ENCODE data around the gene ZNF888.

ZNF888 gene

GRCh38 chr19:52961981-52962380, 38.8 kb upstream of the ZNF888 start:
- Histone ChIP-seq H3K27ac (ENCODE audit: poor library complexity, severe bottlenecking) (peak overlapping the region; percentile 51), H3K27me3 (ENCODE audit: insufficient read depth, poor library complexity, severe bottlenecking) (no peaks in the 10 kb centered on the region), H3K36me3 (ENCODE audit: low read depth) (peaks cover 5% of the 10 kb centered on the region; the same call in 1 of the 2 replicates), H3K4me1 (ENCODE audit: insufficient read depth, poor library complexity, severe bottlenecking) (peaks cover 8% of the 10 kb centered on the region), H3K4me3 (ENCODE audit: severe bottlenecking) (peak overlapping the region; percentile 84), H3K9me3 (ENCODE audit: severe bottlenecking) (peaks cover 4% of the 10 kb centered on the region)
- DNase-seq (ENCODE audit: low spot score) (no peak), ATAC-seq (ENCODE audit: low read depth) (peak; percentile 22; the same call in 2 of the 3 replicates)
- no peak for TF ChIP-seq CTCF (IDR thresholded peaks at IDR 0.05; ENCODE audit: poor library complexity, severe bottlenecking)

GRCh38 chr19:52959613-52960295, 36.5 kb upstream of the ZNF888 start:
- TF ChIP-seq CTCF (IDR thresholded peaks at IDR 0.05; ENCODE audit: poor library complexity, severe bottlenecking): no peak
- H3K36me3 ChIP-seq (ENCODE audit: low read depth): peaks cover 25% of the 10 kb centered on the region
- no peaks in the 10 kb centered on the region for H3K27me3 ChIP-seq (ENCODE audit: insufficient read depth, poor library complexity, severe bottlenecking)
- DNase-seq (ENCODE audit: low spot score) (no peak), ATAC-seq (ENCODE audit: low read depth) (no peak)
- peaks cover 8% of the 10 kb centered on the region for H3K4me1 ChIP-seq (ENCODE audit: insufficient read depth, poor library complexity, severe bottlenecking)
- peaks cover 6% of the 10 kb centered on the region for H3K9me3 ChIP-seq (ENCODE audit: severe bottlenecking)
- H3K27ac ChIP-seq (ENCODE audit: poor library complexity, severe bottlenecking): no peak overlapping the region
- no peak overlapping the region for H3K4me3 ChIP-seq (ENCODE audit: severe bottlenecking)

GRCh38 chr19:52957591-52957990, 34.4 kb upstream of the ZNF888 start:
- Histone ChIP-seq H3K27me3 (ENCODE audit: insufficient read depth, poor library complexity, severe bottlenecking) (no peaks in the 10 kb centered on the region), H3K4me1 (ENCODE audit: insufficient read depth, poor library complexity, severe bottlenecking) (peaks cover 5% of the 10 kb centered on the region), H3K4me3 (ENCODE audit: severe bottlenecking) (no peak overlapping the region), H3K9me3 (ENCODE audit: severe bottlenecking) (peaks cover 6% of the 10 kb centered on the region), H3K27ac (ENCODE audit: poor library complexity, severe bottlenecking) (peak overlapping the region; percentile 11), H3K36me3 (ENCODE audit: low read depth) (peaks cover 33% of the 10 kb centered on the region)
- DNase-seq (ENCODE audit: low spot score) (no peak), ATAC-seq (ENCODE audit: low read depth) (no peak)
- TF ChIP-seq CTCF (IDR thresholded peaks at IDR 0.05; ENCODE audit: poor library complexity, severe bottlenecking): no peak

GRCh38 chr19:52956917-52957316, 33.7 kb upstream of the ZNF888 start:
- no peak overlapping the region for H3K4me3 ChIP-seq (ENCODE audit: severe bottlenecking)
- H3K27me3 ChIP-seq (ENCODE audit: insufficient read depth, poor library complexity, severe bottlenecking): no peaks in the 10 kb centered on the region
- no peak for TF ChIP-seq CTCF (IDR thresholded peaks at IDR 0.05; ENCODE audit: poor library complexity, severe bottlenecking)
- H3K9me3 ChIP-seq (ENCODE audit: severe bottlenecking): peaks cover 6% of the 10 kb centered on the region
- ATAC-seq (ENCODE audit: low read depth): no peak
- peaks cover 38% of the 10 kb centered on the region for H3K36me3 ChIP-seq (ENCODE audit: low read depth)
- peaks cover 5% of the 10 kb centered on the region for H3K4me1 ChIP-seq (ENCODE audit: insufficient read depth, poor library complexity, severe bottlenecking)
- DNase-seq (ENCODE audit: low spot score): no peak
- no peak overlapping the region for H3K27ac ChIP-seq (ENCODE audit: poor library complexity, severe bottlenecking)

- Histone ChIP-seq H3K4me1 (ENCODE audit: insufficient read depth, poor library complexity, severe bottlenecking) (peaks cover 14% of the 10 kb centered on the region), H3K9me3 (ENCODE audit: severe bottlenecking) (peaks cover 21% of the 10 kb centered on the region), H3K4me3 (ENCODE audit: severe bottlenecking) (no peak overlapping the region), H3K27me3 (ENCODE audit: insufficient read depth, poor library complexity, severe bottlenecking) (no peaks in the 10 kb centered on the region), H3K27ac (ENCODE audit: poor library complexity, severe bottlenecking) (no peak overlapping the region), H3K36me3 (ENCODE audit: low read depth) (peaks cover 27% of the 10 kb centered on the region)
- no peak for TF ChIP-seq CTCF (IDR thresholded peaks at IDR 0.05; ENCODE audit: poor library complexity, severe bottlenecking)
- ATAC-seq (ENCODE audit: low read depth) (no peak), DNase-seq (ENCODE audit: low spot score) (no peak)
Observed at GRCh38 chr19:52949422-52949821, 26.2 kb upstream of the ZNF888 start.

Data from RWPE2 (cell line).